Measurements from ENCODE around the gene MYO7B. TPM values are rescaled to one million over a fixed set of nuclear protein-coding genes. Genes with fewer than 3 reads are reported as not detected.

MYO7B gene
- total and polyA plus RNA-seq, 2 experiments from 2014 or later, result 17.6 to 20.1 TPM

- Histone ChIP-seq H2AFZ (no peak overlapping the region), H3K4me3 (no peak overlapping the region), H4K20me1 (ENCODE audit: insufficient read depth, poor library complexity, severe bottlenecking) (no peaks in the 10 kb centered on the region), H3K79me2 (no peaks in the 10 kb centered on the region), H3K4me1 (ENCODE audit: insufficient read depth) (peaks cover 4% of the 10 kb centered on the region), H3K27me3 (no peaks in the 10 kb centered on the region), H3K4me2 (no peak overlapping the region), H3K9me2 (replicated peaks; ENCODE audit: insufficient read depth) (no peaks in the 10 kb centered on the region), H3K27ac (no peak overlapping the region), H3K9me3 (ENCODE audit: low read depth) (no peaks in the 10 kb centered on the region), H3K36me3 (replicated peaks; ENCODE audit: insufficient read depth, low read depth) (no peaks in the 10 kb centered on the region)
- 96% methylated on average over 6 of the region's 6 CpGs for WGBS (ENCODE audit: low lambda C conversion rate, missing lambda C conversion rate)
- TF ChIP-seq CTCF (IDR thresholded peaks at IDR 0.05; ENCODE audit: poor library complexity) (no peak), EZH2 (IDR thresholded peaks at IDR 0.05; ENCODE audit: borderline replicate concordance) (no peak), EZH2phosphoT487 (IDR thresholded peaks at IDR 0.05; ENCODE audit: low read depth, severe bottlenecking, unreplicated experiment) (no peak)
- no peak for DNase-seq (ENCODE audit: low spot score)
These were observed 122.7 kb downstream of the MYO7B start for GRCh38 chr2:127658146-127658545.

- H3K27me3 ChIP-seq, result peaks cover 4% of the 10 kb centered on the region
- H3K4me3 ChIP-seq, result no peak overlapping the region
- H3K9me3 ChIP-seq (ENCODE audit: low read depth), result no peaks in the 10 kb centered on the region
- H3K27ac ChIP-seq, result no peak overlapping the region
- TF ChIP-seq CTCF (IDR thresholded peaks at IDR 0.05; ENCODE audit: poor library complexity), result no peak
- TF ChIP-seq EZH2 (IDR thresholded peaks at IDR 0.05; ENCODE audit: borderline replicate concordance), result no peak
- no peak for TF ChIP-seq EZH2phosphoT487 (IDR thresholded peaks at IDR 0.05; ENCODE audit: low read depth, severe bottlenecking, unreplicated experiment)
- WGBS (ENCODE audit: low lambda C conversion rate, missing lambda C conversion rate), result 92% methylated on average over 20 of the region's 20 CpGs
- H3K79me2 ChIP-seq, result no peaks in the 10 kb centered on the region
- H2AFZ ChIP-seq, result no peak overlapping the region
- no peak for DNase-seq (ENCODE audit: low spot score)
- no peaks in the 10 kb centered on the region for H3K9me2 ChIP-seq (replicated peaks; ENCODE audit: insufficient read depth)
- no peaks in the 10 kb centered on the region for H4K20me1 ChIP-seq (ENCODE audit: insufficient read depth, poor library complexity, severe bottlenecking)
- H3K36me3 ChIP-seq (replicated peaks; ENCODE audit: insufficient read depth, low read depth), result no peaks in the 10 kb centered on the region
- H3K4me2 ChIP-seq, result no peak overlapping the region
- H3K4me1 ChIP-seq (ENCODE audit: insufficient read depth), result peaks cover 4% of the 10 kb centered on the region
These were observed 123.3 kb downstream of the MYO7B start for GRCh38 chr2:127658641-127659407.

GRCh38 chr2:127659408-127660290 lies 124.2 kb downstream of the MYO7B start:
- TF ChIP-seq CTCF (IDR thresholded peaks at IDR 0.05; ENCODE audit: poor library complexity), result no peak
- H3K27me3 ChIP-seq, result peaks cover 10% of the 10 kb centered on the region
- 93% methylated on average over 14 of the region's 14 CpGs for WGBS (ENCODE audit: low lambda C conversion rate, missing lambda C conversion rate)
- no peak overlapping the region for H3K4me2 ChIP-seq
- H2AFZ ChIP-seq, result no peak overlapping the region
- H3K9me2 ChIP-seq (replicated peaks; ENCODE audit: insufficient read depth), result no peaks in the 10 kb centered on the region
- no peak overlapping the region for H3K4me3 ChIP-seq
- no peaks in the 10 kb centered on the region for H3K79me2 ChIP-seq
- no peaks in the 10 kb centered on the region for H3K9me3 ChIP-seq (ENCODE audit: low read depth)
- no peak overlapping the region for H3K27ac ChIP-seq
- peaks cover 8% of the 10 kb centered on the region for H3K4me1 ChIP-seq (ENCODE audit: insufficient read depth)
- no peaks in the 10 kb centered on the region for H4K20me1 ChIP-seq (ENCODE audit: insufficient read depth, poor library complexity, severe bottlenecking)
- DNase-seq (ENCODE audit: low spot score), result no peak
- no peaks in the 10 kb centered on the region for H3K36me3 ChIP-seq (replicated peaks; ENCODE audit: insufficient read depth, low read depth)

Data from hepatocyte (in vitro differentiated cells).